Uterus (tissue), 4 donors: ENCODE data around the gene OMA1. TPM values are rescaled to one million over a fixed set of nuclear protein-coding genes. Genes with fewer than 3 reads are reported as not detected.

Experiments used
- DNase-seq, 2 donors: peaks; one replicate each; pipeline ENCODE4 v3.0.0-alpha.2; 2019 to 2020
- H3K27ac ChIP-seq, 2 donors: fragments of 200-600 bp; sonication (generic); 1 replicate in 1 of 2; 2 replicates in 1 of 2; pipeline ENCODE4 v1.5.1; 2016 to 2018
- H3K27me3 ChIP-seq, 2 donors: fragments of 200-600 bp; sonication (generic); one replicate each; pipeline ENCODE4 v1.5.1; 2018 to 2019; ENCODE audit warnings: control low read depth in 1 of 2
- H3K36me3 ChIP-seq, 2 donors: fragments of 200-600 bp; sonication (generic); one replicate each; pipeline ENCODE4 v1.5.1; 2019; ENCODE audit warnings: control low read depth in 1 of 2
- H3K4me1 ChIP-seq, 2 donors: fragments of 200-600 bp; sonication (generic); one replicate each; pipeline ENCODE4 v1.5.1; 2018 to 2019; ENCODE audit warnings: control low read depth in 1 of 2
- H3K4me3 ChIP-seq, 2 donors: fragments of 200-600 bp; sonication (generic); 1 replicate in 1 of 2; 2 replicates in 1 of 2; pipeline ENCODE4 v1.5.1; 2018 to 2019; ENCODE audit warnings: mild to moderate bottlenecking in 1 of 2
- H3K9me3 ChIP-seq, 2 donors: fragments of 200-600 bp; sonication (generic); one replicate each; pipeline ENCODE4 v1.5.1; 2019; ENCODE audit warnings: control low read depth in 1 of 2
- POLR2A ChIP-seq, 2 donors: fragments of 450-650 bp; IDR thresholded peaks; one replicate each; pipeline ENCODE4 v1.6.1; 2016; ENCODE audit warnings: antibody characterized with exemption in 2 of 2, mild to moderate bottlenecking in 1 of 2, moderate library complexity in 1 of 2
- intact Hi-C: fragments of 100-400 bp; cut with DNase I; formaldehyde crosslinking; loops from one replicate; pipeline ENCODE4 v1.15.1; 2023; ENCODE audit warnings: low total_unique reads
- total RNA-seq, 4 donors: library from RNA; depleted of rRNA in 3 of 4; stranded (reverse); fragments of >200 nt in 3 of 4; gene quantifications; one replicate each; pipeline versions ENCODE4 v1.1.0 to v1.2.4, GENCODE V29; 2014 to 2023
- TF ChIP-seq, protein P1 (sequence below), 4 experiments: fragments of 200-600 bp in 2 of 4; fragments of 450-650 bp in 2 of 4; sonication (generic) in 2 of 4; IDR thresholded peaks; one replicate each; pipeline ENCODE4 v1.5.1; 2016 to 2019; ENCODE audit warnings: antibody characterized with exemption in 4 of 4, mild to moderate bottlenecking in 2 of 4, moderate library complexity in 1 of 4
- donor health status: DM: yes; HTN: yes; CAD: no.

The OMA1 gene
- total RNA-seq, 4 donors from 2014 or later, result 45.9 to 97.6 (median 65.4) TPM

DNA sequence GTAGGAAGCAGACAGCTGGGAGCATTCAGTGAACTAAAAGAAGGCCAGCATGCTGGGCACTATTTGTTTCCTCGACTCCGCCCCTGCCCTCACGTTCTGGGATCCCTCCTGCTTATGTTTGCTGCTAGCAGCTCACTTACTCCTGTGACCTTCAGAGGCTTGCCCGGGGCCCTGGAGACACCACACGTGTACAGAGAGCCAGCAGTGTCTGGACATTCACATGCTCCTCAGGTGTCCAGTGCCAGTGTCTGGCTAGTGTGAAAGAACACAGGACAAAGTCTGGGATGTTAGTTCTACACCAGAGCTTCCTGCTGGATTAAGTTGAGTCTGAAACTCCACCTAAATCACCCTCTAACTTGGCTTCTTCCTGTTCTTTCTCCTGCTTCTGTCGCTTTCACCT is 108.1 kb downstream of the OMA1 start:
- TF ChIP-seq POLR2A (IDR thresholded peaks at IDR 0.05), result no peak
- TF ChIP-seq, protein P1, sequence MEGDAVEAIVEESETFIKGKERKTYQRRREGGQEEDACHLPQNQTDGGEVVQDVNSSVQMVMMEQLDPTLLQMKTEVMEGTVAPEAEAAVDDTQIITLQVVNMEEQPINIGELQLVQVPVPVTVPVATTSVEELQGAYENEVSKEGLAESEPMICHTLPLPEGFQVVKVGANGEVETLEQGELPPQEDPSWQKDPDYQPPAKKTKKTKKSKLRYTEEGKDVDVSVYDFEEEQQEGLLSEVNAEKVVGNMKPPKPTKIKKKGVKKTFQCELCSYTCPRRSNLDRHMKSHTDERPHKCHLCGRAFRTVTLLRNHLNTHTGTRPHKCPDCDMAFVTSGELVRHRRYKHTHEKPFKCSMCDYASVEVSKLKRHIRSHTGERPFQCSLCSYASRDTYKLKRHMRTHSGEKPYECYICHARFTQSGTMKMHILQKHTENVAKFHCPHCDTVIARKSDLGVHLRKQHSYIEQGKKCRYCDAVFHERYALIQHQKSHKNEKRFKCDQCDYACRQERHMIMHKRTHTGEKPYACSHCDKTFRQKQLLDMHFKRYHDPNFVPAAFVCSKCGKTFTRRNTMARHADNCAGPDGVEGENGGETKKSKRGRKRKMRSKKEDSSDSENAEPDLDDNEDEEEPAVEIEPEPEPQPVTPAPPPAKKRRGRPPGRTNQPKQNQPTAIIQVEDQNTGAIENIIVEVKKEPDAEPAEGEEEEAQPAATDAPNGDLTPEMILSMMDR (IDR thresholded peaks at IDR 0.05), result no peak
- intact Hi-C loops, result no loop called here
- Histone ChIP-seq H3K4me1 (no peaks in the 10 kb centered on the region), H3K9me3 (no peaks in the 10 kb centered on the region), H3K27ac (no peak overlapping the region), H3K4me3 (no peak overlapping the region), H3K27me3 (no peaks in the 10 kb centered on the region), H3K36me3 (no peaks in the 10 kb centered on the region)
- no peak for DNase-seq

DNA sequence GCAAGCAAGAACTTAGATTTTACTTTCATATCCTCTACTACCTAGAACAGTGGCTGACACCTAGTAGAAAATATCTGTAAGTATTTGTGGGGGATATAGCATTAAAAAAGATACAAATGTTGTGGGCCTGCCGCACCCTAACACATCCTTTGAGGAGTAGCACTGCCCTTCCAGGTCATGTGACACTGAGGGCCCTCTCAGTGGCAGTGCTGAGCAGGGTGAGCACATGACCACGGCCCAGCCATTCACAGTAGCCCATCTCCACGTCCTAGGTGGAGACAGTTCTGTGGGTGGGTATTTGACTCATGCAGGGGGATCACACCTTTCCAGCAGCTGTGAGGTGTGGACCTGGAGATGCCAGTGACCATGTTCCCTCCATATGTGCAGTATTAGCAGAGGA is 108.9 kb downstream of the OMA1 start:
- Histone ChIP-seq H3K27ac (no peak overlapping the region), H3K4me3 (no peak overlapping the region), H3K36me3 (no peaks in the 10 kb centered on the region), H3K4me1 (no peaks in the 10 kb centered on the region), H3K27me3 (no peaks in the 10 kb centered on the region), H3K9me3 (no peaks in the 10 kb centered on the region)
- DNase-seq, result no peak
- intact Hi-C loops, result no loop called here
- TF ChIP-seq, protein P1 (IDR thresholded peaks at IDR 0.05), result no peak
- TF ChIP-seq POLR2A (IDR thresholded peaks at IDR 0.05), result no peak

- Histone ChIP-seq H3K36me3 (no peaks in the 10 kb centered on the region), H3K27me3 (no peaks in the 10 kb centered on the region), H3K4me3 (no peak overlapping the region), H3K9me3 (no peaks in the 10 kb centered on the region), H3K27ac (no peak overlapping the region), H3K4me1 (no peaks in the 10 kb centered on the region)
- intact Hi-C loops, result no loop called here
- DNase-seq, result no peak
- TF ChIP-seq POLR2A (IDR thresholded peaks at IDR 0.05), result no peak
- TF ChIP-seq, protein P1 (IDR thresholded peaks at IDR 0.05), result no peak
Observed at GRCh38 chr1:58436615-58437297, 109.8 kb downstream of the OMA1 start.

GRCh38 chr1:58435376-58435775 is 111.2 kb downstream of the OMA1 start:
- no peak for TF ChIP-seq POLR2A (IDR thresholded peaks at IDR 0.05)
- TF ChIP-seq, protein P1 (IDR thresholded peaks at IDR 0.05), result no peak
- H3K4me1 ChIP-seq, result no peaks in the 10 kb centered on the region

DNA sequence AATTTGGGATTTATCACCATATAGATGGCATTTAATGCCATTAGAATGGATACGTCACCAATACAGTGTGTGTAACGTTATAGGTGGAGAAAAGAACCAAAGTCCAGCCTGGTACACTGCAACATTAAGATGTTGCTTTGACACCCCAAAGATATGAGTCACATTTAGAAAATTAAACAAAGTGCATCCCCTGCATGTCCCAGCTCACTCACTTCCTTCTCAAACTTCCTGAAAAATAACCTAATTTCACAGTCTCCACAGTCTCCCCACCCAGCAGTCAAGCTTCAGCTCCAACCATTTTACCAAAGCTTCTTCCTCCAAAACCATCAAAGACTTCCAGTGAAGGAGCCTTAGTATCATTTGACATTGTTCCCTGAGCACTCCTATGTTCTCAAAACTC is 111.9 kb downstream of the OMA1 start:
- no peaks in the 10 kb centered on the region for H3K9me3 ChIP-seq
- no peaks in the 10 kb centered on the region for H3K27me3 ChIP-seq
- TF ChIP-seq, protein P1 (IDR thresholded peaks at IDR 0.05), result no peak
- TF ChIP-seq POLR2A (IDR thresholded peaks at IDR 0.05), result no peak
- intact Hi-C loops, result no loop called here
- H3K27ac ChIP-seq, result no peak overlapping the region
- H3K4me1 ChIP-seq, result no peaks in the 10 kb centered on the region
- H3K4me3 ChIP-seq, result no peak overlapping the region
- no peak for DNase-seq
- no peaks in the 10 kb centered on the region for H3K36me3 ChIP-seq

More at GRCh38 chr1:58435376-58435775, 111.2 kb downstream of the OMA1 start:
- no peak overlapping the region for H3K4me3 ChIP-seq
- H3K36me3 ChIP-seq, result no peaks in the 10 kb centered on the region
- no peak for DNase-seq
- no peaks in the 10 kb centered on the region for H3K27me3 ChIP-seq
- intact Hi-C loops, result no loop called here
- H3K9me3 ChIP-seq, result no peaks in the 10 kb centered on the region
- H3K27ac ChIP-seq, result no peak overlapping the region
